Measurements from ENCODE around the gene CAV2. TPM values are rescaled to one million over a fixed set of nuclear protein-coding genes. Genes with fewer than 3 reads are reported as not detected.

CAV2 gene
- total and polyA plus RNA-seq, 9 of the 15 experiments (the other 6 are each of a cell fraction or from before 2014, with no cell fraction given) = 16.1 to 137 (median 38.3) TPM

DNA sequence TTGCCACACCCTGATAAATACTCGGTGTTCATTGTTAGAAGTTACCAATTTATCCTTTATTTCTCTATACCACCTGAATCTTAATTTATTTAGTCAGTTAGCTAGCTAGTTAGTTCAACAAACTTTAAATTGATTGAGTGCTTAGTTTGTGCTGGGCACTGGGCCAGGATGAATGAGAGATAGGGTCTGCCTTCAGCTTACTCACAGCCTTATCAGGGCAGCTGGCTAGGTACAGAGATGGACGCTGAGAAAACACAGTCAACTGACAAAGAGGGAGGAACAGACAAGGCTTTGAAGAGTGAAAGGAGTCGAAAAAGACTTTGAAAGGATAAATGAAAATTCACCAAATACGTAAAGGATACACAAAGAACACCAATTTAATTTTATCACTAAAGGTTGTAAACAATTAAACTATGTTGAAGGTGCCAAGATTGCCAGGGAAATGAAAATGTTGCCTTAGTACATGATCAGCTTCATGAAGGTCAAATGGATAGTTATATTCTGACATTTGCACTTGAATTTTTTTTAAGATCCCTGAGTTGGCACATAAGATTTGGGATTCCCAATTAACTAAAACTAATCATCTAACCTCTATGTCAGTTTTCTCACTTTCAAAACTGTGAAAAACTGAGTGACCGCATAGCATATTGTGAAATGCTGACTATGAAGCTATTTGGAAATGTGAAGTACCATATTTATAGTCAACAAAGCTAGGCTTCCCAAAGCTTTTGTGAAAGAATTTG is 2.1 kb downstream of the CAV2 start (continued):
- TF ChIP-seq AFF4 (CRISPR knock-in tag; IDR thresholded peaks at IDR 0.05) (no peak; the same call in 1 of the 2 replicates), SMARCA5 (IDR thresholded peaks at IDR 0.05) (no peak), POLR2AphosphoS5 (IDR thresholded peaks at IDR 0.05; ENCODE audit: control insufficient read depth, insufficient read depth, low read depth, low read length) (peak; percentile 88; the same call in 1 of the 2 replicates), ZNF644 (tag; IDR thresholded peaks at IDR 0.05; ENCODE audit: low read depth) (0 out of 2 replicates have a peak, but pooled peaks have one; percentile 29), FOXJ2 (tag; IDR thresholded peaks at IDR 0.05) (peak; percentile 72; the same call in 1 of the 2 replicates), CCNT2 (IDR thresholded peaks at IDR 0.05; ENCODE audit: borderline replicate concordance, extremely low read depth, insufficient read length, low read depth, low read length) (peak; percentile 86), ZBTB12 (CRISPR knock-in tag; IDR thresholded peaks at IDR 0.05) (no peak), ZNF707 (CRISPR knock-in tag; conservative IDR thresholded peaks at IDR 0.05) (no peak), ZNF124 (CRISPR knock-in tag; IDR thresholded peaks at IDR 0.05) (no peak), FOXP1 (CRISPR knock-in tag; IDR thresholded peaks at IDR 0.05) (no peak)
- TF ChIP-seq, protein P1, sequence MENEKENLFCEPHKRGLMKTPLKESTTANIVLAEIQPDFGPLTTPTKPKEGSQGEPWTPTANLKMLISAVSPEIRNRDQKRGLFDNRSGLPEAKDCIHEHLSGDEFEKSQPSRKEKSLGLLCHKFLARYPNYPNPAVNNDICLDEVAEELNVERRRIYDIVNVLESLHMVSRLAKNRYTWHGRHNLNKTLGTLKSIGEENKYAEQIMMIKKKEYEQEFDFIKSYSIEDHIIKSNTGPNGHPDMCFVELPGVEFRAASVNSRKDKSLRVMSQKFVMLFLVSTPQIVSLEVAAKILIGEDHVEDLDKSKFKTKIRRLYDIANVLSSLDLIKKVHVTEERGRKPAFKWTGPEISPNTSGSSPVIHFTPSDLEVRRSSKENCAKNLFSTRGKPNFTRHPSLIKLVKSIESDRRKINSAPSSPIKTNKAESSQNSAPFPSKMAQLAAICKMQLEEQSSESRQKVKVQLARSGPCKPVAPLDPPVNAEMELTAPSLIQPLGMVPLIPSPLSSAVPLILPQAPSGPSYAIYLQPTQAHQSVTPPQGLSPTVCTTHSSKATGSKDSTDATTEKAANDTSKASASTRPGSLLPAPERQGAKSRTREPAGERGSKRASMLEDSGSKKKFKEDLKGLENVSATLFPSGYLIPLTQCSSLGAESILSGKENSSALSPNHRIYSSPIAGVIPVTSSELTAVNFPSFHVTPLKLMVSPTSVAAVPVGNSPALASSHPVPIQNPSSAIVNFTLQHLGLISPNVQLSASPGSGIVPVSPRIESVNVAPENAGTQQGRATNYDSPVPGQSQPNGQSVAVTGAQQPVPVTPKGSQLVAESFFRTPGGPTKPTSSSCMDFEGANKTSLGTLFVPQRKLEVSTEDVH (IDR thresholded peaks at IDR 0.05; ENCODE audit: low read depth, partially characterized antibody) = peak; percentile 12
- TF ChIP-seq, protein P2, sequence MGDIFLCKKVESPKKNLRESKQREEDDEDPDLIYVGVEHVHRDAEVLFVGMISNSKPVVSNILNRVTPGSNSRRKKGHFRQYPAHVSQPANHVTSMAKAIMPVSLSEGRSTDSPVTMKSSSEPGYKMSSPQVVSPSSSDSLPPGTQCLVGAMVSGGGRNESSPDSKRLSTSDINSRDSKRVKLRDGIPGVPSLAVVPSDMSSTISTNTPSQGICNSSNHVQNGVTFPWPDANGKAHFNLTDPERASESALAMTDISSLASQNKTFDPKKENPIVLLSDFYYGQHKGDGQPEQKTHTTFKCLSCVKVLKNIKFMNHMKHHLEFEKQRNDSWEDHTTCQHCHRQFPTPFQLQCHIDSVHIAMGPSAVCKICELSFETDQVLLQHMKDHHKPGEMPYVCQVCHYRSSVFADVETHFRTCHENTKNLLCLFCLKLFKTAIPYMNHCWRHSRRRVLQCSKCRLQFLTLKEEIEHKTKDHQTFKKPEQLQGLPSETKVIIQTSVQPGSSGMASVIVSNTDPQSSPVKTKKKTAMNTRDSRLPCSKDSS (IDR thresholded peaks at IDR 0.05; ENCODE audit: low read depth, partially characterized antibody) = no peak
- TF ChIP-seq, protein P3, sequence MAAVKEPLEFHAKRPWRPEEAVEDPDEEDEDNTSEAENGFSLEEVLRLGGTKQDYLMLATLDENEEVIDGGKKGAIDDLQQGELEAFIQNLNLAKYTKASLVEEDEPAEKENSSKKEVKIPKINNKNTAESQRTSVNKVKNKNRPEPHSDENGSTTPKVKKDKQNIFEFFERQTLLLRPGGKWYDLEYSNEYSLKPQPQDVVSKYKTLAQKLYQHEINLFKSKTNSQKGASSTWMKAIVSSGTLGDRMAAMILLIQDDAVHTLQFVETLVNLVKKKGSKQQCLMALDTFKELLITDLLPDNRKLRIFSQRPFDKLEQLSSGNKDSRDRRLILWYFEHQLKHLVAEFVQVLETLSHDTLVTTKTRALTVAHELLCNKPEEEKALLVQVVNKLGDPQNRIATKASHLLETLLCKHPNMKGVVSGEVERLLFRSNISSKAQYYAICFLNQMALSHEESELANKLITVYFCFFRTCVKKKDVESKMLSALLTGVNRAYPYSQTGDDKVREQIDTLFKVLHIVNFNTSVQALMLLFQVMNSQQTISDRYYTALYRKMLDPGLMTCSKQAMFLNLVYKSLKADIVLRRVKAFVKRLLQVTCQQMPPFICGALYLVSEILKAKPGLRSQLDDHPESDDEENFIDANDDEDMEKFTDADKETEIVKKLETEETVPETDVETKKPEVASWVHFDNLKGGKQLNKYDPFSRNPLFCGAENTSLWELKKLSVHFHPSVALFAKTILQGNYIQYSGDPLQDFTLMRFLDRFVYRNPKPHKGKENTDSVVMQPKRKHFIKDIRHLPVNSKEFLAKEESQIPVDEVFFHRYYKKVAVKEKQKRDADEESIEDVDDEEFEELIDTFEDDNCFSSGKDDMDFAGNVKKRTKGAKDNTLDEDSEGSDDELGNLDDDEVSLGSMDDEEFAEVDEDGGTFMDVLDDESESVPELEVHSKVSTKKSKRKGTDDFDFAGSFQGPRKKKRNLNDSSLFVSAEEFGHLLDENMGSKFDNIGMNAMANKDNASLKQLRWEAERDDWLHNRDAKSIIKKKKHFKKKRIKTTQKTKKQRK (IDR thresholded peaks at IDR 0.05; ENCODE audit: borderline replicate concordance, low read depth, low read length) = no peak

Data from K562 (cell line).